ENCODE results near the gene TYK2.
"Not testable (repeated sequence)": the region's sequence is repeated elsewhere in the genome, so short reads cannot be mapped to it uniquely, and the experiment has no call there.

Gene TYK2

GRCh38 chr19:10368101-10368803 lies 12.1 kb downstream of the TYK2 start:
- DNase-seq = no peak

GRCh38 chr19:10366950-10367512 lies 13.3 kb downstream of the TYK2 start:
- DNase-seq = not testable (repeated sequence)

- DNase-seq = no peak
Observed at GRCh38 chr19:10365518-10365917, 14.9 kb downstream of the TYK2 start.

- DNase-seq = no peak
Observed at GRCh38 chr19:10364644-10365043, 15.7 kb downstream of the TYK2 start.

- DNase-seq = no peak
Observed at GRCh38 chr19:10363789-10364281, 16.5 kb downstream of the TYK2 start.

GRCh38 chr19:10362259-10362658 lies 18.1 kb downstream of the TYK2 start:
- no peak for DNase-seq

GRCh38 chr19:10361569-10362011 lies 18.8 kb downstream of the TYK2 start:
- no peak for DNase-seq

GRCh38 chr19:10356431-10356830 lies 23.9 kb downstream of the TYK2 start:
- DNase-seq = no peak

DNA sequence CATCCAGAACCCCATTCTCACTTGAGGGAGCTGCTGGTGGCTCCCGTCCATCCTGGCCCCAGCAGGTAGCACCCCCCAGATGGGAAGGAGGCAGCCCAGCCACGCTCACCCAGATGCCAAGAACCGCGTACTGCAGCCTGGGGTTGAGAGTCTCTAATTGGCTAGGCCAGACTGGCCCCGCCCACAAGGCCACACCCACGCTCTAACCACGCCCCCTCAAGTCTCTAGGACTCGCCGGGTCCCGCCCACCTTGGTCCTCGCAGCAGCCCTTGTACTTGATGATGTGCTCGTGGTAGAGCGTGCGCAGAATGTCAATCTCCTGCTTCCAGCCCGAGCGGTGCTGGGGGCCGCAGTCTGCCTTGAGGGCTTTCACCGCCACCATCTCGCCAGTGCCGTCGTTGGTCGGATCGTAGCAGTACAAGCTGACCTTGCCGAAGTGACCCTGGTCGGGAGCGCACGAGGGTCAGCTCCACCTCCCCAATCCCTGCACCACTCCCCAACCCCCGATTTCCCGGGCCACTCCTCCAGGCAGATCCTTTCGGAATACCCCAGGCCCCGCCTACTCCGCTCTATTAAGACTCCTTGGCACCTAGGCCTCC lies 26.5 kb downstream of the TYK2 start:
- DNase-seq = peak; percentile 31

GRCh38 chr19:10352764-10353671 lies 27.4 kb downstream of the TYK2 start:
- no peak for DNase-seq

DNA sequence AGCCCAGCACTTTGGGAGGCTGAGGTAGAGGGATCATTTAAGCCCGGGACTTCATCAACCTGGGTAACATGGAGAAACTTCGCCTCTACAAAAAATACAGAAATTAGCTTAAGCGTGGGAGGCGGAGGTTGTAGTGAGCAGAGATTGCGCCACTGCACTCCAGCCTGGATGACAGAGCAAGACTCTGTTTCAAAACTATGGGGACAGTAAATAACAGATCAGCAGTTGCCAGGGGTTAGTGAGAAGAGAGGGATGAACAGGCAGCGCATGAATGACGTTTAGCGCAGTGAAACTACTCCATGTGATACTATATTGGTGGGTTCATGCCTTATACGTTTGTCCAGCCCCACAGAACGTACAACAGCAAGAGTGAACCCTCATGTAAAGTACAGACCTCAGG lies 33.9 kb downstream of the TYK2 start:
- peak; percentile 61 for DNase-seq

GRCh38 chr19:10344780-10345179 lies 35.6 kb downstream of the TYK2 start:
- no peak for DNase-seq

- no peak for DNase-seq
Observed at GRCh38 chr19:10343495-10343894, 36.9 kb downstream of the TYK2 start.

DNA sequence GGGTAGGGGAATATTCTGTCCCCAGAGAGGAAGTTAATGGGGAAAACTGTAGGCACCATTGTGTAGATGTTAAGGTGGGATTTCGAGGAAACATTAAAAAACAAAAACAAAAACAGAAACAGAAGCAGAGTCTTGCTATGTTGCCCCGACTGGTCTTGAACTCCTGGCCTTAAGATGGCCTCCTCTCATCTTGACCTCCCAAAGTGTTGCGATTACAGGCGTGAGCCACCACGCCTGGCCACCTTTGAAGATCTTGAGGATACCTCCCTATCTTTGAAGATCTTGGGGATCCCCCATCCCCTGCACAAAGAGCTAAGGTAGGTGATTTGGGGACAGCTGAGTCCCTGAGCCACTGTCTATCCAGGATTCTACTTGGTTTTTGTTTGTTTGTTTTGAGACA lies 40.4 kb downstream of the TYK2 start:
- no peak for DNase-seq

- peak; percentile 60 for DNase-seq
Observed at GRCh38 chr19:10339380-10339960, 40.9 kb downstream of the TYK2 start, which contains the start of gene ICAM3. TSS of gene ICAM3 (minus strand) at chr19:10339624. CDS start at chr19:10339614, 10 bp downstream.

DNA sequence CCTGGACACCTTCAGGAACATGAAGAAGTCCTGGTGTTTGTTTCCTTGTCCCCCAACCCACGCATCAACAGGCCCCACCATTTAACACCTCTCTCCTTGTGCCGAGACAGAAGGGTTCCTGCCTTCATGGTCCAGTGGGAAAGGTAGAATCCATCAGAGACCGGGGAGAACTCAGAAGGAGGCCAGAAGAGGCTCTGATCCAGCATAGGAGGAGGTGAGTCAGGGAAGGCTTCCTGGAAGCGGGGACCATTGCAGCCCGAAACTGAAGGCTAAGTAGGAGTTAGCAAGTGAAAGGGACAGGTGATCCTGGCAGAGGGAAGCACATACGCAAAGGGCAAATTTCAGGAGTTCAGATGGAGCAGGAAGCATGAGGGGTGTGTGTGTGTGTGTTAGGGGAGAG lies 41.4 kb downstream of the TYK2 start:
- DNase-seq = no peak

GRCh38 chr19:10336725-10337124 lies 43.6 kb downstream of the TYK2 start:
- DNase-seq = not testable (repeated sequence)

GRCh38 chr19:10335352-10335985 lies 44.9 kb downstream of the TYK2 start:
- no peak for DNase-seq

- peak; percentile 22 for DNase-seq
Observed at GRCh38 chr19:10334588-10335351, 45.6 kb downstream of the TYK2 start.

DNA sequence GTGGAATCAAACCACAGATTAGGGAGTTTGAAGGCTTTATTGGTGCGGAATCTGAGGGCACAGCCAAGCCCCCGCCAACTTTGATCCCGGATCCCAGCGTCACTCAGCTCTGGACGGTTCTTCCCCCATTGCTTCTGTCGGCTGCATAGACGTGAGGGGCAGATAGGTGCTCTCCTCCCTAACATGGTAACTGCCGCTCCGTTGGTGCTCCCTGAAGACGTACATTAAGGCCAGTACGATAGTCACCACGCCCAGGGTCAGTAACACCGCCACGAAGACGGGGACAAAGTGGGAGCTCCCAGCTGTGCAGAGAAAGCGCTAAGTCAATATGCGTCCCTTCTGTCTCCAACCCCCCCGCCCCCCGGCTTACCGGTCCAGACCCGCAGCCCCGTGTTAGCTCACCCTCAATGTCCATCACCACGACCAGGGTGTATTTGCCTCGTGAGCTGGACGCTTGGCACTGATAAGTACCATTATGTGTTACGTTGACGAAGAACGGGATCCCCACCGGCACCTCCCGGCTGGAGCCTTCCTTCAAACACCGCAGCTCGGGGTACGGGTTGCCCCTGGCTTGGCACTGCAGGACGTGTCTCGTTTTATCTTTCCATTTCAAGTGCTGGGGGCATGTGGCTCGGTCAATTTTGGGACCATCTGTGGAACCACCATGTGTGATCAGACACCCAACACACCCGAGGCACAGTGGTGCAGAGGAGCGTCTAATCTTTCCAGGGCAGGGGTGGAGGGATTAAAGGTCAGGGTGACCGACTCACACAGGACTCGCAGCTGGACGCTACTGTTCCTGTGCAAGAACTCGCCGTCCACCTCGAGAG lies 46.4 kb downstream of the TYK2 start:
- no peak for DNase-seq

All from CD4-positive, alpha-beta T cell treated with Interferon gamma for 1 hour (primary cell).